Measurements from ENCODE around the gene TIGD6. TPM values are rescaled to one million over a fixed set of nuclear protein-coding genes. Genes with fewer than 3 reads are reported as not detected.

TIGD6 gene
- polyA plus RNA-seq, 1 experiment = 6.5 TPM

DNA sequence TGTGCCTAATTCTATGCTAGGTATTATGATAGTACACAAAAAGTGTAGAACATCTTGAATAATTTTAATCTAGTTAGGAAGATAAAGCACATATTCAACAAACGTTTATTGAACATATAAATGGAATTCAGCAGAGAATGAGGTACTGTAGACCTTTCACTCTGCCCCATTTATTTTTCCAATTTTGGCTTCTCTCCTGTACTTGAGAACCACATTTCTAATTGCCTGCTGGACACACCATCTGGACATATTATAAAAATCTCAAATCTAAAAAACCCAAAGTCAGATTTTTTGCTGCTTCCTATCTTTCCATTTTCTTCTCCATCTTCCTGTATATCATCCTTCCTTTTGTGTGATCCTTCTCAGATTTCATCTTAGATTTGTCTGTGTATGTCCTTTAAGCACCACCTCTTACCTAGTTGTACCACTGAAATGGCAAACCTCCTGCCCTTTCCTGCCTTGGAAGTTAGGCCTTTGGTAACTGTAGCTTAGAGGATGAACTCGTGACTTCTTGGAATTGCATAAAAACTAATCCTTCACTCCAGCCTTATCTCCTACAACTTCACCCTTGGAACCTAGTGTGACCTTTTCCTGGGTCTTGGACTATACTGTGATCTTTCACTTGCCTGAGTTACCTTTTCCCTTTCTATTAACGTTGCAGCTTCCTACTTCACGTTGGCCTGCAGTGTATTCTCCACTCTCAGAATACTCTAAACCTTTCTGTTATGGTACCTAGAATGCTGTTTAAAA is 31.1 kb downstream of the TIGD6 start:
- Histone ChIP-seq H3K27ac (ENCODE audit: low read depth, low read length) (no peak overlapping the region), H3K9me3 (ENCODE audit: control insufficient read depth, insufficient read depth, low read length) (no peaks in the 10 kb centered on the region), H3K4me3 (ENCODE audit: low read depth, low read length) (no peak overlapping the region), H3K27me3 (ENCODE audit: control insufficient read depth, insufficient read depth, low read length) (no peaks in the 10 kb centered on the region)
- ChIA-PET CTCF (interaction anchor here (11.5 kb wide), 1 partner anchor 118 kb away, joined by 131 read pairs; no protein-coding TSS in a partner anchor), POLR2A (no interaction called here)
- DNase-seq (ENCODE audit: low read depth, low spot score) = no peak
- no peak for TF ChIP-seq CTCF (IDR thresholded peaks at IDR 0.05; ENCODE audit: low read depth, low read length)

DNA sequence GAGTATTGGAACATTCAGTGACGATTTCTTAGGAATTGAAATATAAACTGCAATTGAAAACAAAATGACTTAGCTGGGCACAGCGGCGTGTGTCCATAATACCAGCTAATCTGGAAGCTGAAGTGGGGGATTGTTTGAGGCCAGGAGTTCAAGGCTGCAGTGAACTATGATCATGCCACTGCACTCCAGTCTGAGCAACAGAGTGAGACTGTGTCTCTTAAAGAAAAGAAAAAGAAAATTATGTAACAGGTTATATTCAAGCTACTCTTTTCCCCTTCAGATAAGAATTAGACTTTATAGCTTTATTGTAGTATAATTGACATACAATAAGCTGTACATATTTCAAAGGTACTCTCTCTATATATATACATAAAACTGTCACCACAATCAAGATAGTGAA is 33.5 kb downstream of the TIGD6 start:
- ChIA-PET CTCF (interaction anchor here (0.6 to 11.5 kb wide), 7 partner anchors 21 to 133 kb away, joined by 3 to 131 read pairs (median 4); no protein-coding TSS in a partner anchor), POLR2A (no interaction called here)
- H3K9me3 ChIP-seq (ENCODE audit: control insufficient read depth, insufficient read depth, low read length) = no peaks in the 10 kb centered on the region
- no peak for TF ChIP-seq CTCF (IDR thresholded peaks at IDR 0.05; ENCODE audit: low read depth, low read length)
- no peaks in the 10 kb centered on the region for H3K27me3 ChIP-seq (ENCODE audit: control insufficient read depth, insufficient read depth, low read length)
- H3K4me3 ChIP-seq (ENCODE audit: low read depth, low read length) = no peak overlapping the region
- no peak for DNase-seq (ENCODE audit: low read depth, low spot score)
- H3K27ac ChIP-seq (ENCODE audit: low read depth, low read length) = no peak overlapping the region

DNA sequence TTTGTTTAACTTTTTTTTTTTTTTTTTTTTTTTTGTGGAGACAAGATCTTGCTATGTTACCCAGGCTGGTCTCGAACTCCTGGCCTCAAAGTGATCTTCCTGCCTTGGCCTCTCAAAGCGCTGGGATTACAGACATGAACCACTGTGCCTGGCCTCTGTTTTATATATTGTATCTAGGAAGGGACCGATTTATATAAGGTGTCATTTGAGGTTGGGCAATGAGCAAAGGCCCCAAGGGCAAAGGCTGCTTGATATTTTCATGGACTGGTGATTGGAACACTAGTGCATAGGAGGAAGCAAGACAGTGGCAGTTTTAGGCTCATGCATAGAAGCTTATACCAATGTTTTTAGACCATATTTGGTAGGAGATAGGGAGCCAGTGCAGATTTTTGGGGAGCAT is 36.7 kb downstream of the TIGD6 start:
- Histone ChIP-seq H3K9me3 (ENCODE audit: control insufficient read depth, insufficient read depth, low read length) (no peaks in the 10 kb centered on the region; the same call in 1 of the 2 replicates), H3K27ac (ENCODE audit: low read depth, low read length) (no peak overlapping the region), H3K27me3 (ENCODE audit: control insufficient read depth, insufficient read depth, low read length) (no peaks in the 10 kb centered on the region), H3K4me3 (ENCODE audit: low read depth, low read length) (no peak overlapping the region)
- ChIA-PET CTCF (interaction anchor here (1.9 to 11.5 kb wide), 5 partner anchors 16 to 129 kb away, joined by 9 to 367 read pairs (median 28); no protein-coding TSS in a partner anchor), POLR2A (no interaction called here)
- DNase-seq (ENCODE audit: low read depth, low spot score) = no peak
- no peak for TF ChIP-seq CTCF (IDR thresholded peaks at IDR 0.05; ENCODE audit: low read depth, low read length)

- Histone ChIP-seq H3K9me3 (ENCODE audit: control insufficient read depth, insufficient read depth, low read length) (no peaks in the 10 kb centered on the region; the same call in 1 of the 2 replicates), H3K27me3 (ENCODE audit: control insufficient read depth, insufficient read depth, low read length) (no peaks in the 10 kb centered on the region), H3K27ac (ENCODE audit: low read depth, low read length) (no peak overlapping the region), H3K4me3 (ENCODE audit: low read depth, low read length) (no peak overlapping the region)
- TF ChIP-seq CTCF (IDR thresholded peaks at IDR 0.05; ENCODE audit: low read depth, low read length) = no peak
- ChIA-PET CTCF (interaction anchor here (0.7 to 11.5 kb wide), 23 partner anchors 8 to 338 kb away, joined by 3 to 367 read pairs (median 6); no protein-coding TSS in a partner anchor), POLR2A (interaction anchor here (0.7 to 1.1 kb wide), 2 partner anchors 13 to 123 kb away, joined by 4 to 12 read pairs; no protein-coding TSS in a partner anchor)
- no peak for DNase-seq (ENCODE audit: low read depth, low spot score)
These were observed 37.7 kb downstream of the TIGD6 start for GRCh38 chr5:149962601-149963300.
